ENCODE data around the gene ARRDC3.

DNA sequence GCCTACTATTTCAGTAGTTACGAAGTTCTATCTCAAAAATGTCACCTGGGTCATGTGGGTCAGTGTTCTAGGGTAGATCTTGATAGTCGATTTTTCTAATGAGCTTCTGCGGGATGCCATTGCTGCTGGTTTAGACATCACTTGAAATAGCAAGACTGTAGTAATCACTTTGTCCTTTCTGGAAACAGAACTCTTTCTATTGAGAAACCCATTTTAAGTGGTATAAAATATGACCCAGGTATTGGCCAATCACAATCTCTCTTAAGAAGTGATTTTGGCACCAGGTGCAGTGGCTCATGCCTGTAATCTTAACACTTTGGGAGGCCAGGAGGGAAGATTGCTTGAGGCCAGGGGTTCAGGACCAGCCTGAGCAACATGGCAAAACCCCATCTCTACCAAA is 17.6 kb downstream of the ARRDC3 start:
- no peak for TF ChIP-seq MAX (IDR thresholded peaks at IDR 0.05; ENCODE audit: low read depth, low read length)
- no peak for TF ChIP-seq POLR2A (IDR thresholded peaks at IDR 0.05; ENCODE audit: extremely low read depth, insufficient read length)
- TF ChIP-seq CTCF (IDR thresholded peaks at IDR 0.05; ENCODE audit: low read depth, low read length): no peak
